Panc1 (cell line): ENCODE results near the gene TEX264. TPM values are rescaled to one million over a fixed set of nuclear protein-coding genes. Genes with fewer than 3 reads are reported as not detected.

Experiments
- ATAC-seq: fragments of 200-7000 bp; cut with Tn5 transposase; 2 replicates; pipeline ENCODE4 v1.9.1; 2020; ENCODE audit warnings: mild to moderate bottlenecking, moderate library complexity
- BruUV-seq: library from RNA; stranded (reverse); fragments of 400-500 nt; replicated peaks from 2 replicates; lab custom pipeline; 2021; lab: Mats Ljungman, UMichigan
- CTCF ChIA-PET: fragments of 300-600 bp; sonication (Branson Sonifier 250); formaldehyde crosslinking; loops from one replicate; lab custom pipeline; 2022; ENCODE audit warnings: antibody characterized with exemption; lab: Charles Lee
- POLR2A ChIA-PET: fragments of 300-600 bp; sonication (Branson Sonifier 250); formaldehyde crosslinking; loops from one replicate; lab custom pipeline; 2022; ENCODE audit warnings: antibody characterized with exemption; lab: Charles Lee
- DNase-seq: peaks from one replicate; pipeline ENCODE4 v3.0.0-alpha.2; 2010; ENCODE audit warnings: low read depth, low spot score
- H3K27ac ChIP-seq: 2 replicates; pipeline ENCODE4 v1.5.1; 2011; ENCODE audit warnings: mild to moderate bottlenecking, low read length, inconsistent platforms
- H3K27me3 ChIP-seq: fragments of 200-500 bp; sonication (Bioruptor generic); 2 replicates; pipeline ENCODE4 v1.6.0; 2014; ENCODE audit warnings: low read length, inconsistent platforms; ENCODE audit not compliant: control insufficient read depth, insufficient read depth
- H3K36me3 ChIP-seq: fragments of 200-500 bp; sonication (Bioruptor generic); 2 replicates; pipeline ENCODE4 v1.5.1; 2014; ENCODE audit warnings: inconsistent platforms, mild to moderate bottlenecking, low read length, moderate library complexity; ENCODE audit not compliant: control insufficient read depth, insufficient read depth
- H3K4me1 ChIP-seq: 2 replicates; pipeline ENCODE4 v1.5.1; 2011; ENCODE audit warnings: inconsistent platforms, mild to moderate bottlenecking, low read length, moderate library complexity; ENCODE audit not compliant: control insufficient read depth, insufficient read depth
- H3K4me3 ChIP-seq, 2 experiments: 2 replicates each; pipeline ENCODE4 v1.5.1; 2011 to 2012; ENCODE audit warnings: low read depth in 2 of 2, low read length in 2 of 2, mild to moderate bottlenecking in 2 of 2, inconsistent platforms in 1 of 2, moderate library complexity in 1 of 2
- H3K9me3 ChIP-seq: fragments of 200-500 bp; sonication (Bioruptor generic); 2 replicates; pipeline ENCODE4 v1.5.1; 2014; ENCODE audit warnings: low read depth, mild to moderate bottlenecking, inconsistent platforms, low read length, moderate library complexity; ENCODE audit not compliant: control insufficient read depth, insufficient read depth
- POLR2AphosphoS5 ChIP-seq: IDR thresholded peaks from 2 replicates; pipeline ENCODE4 v1.6.1; 2012; ENCODE audit warnings: mild to moderate bottlenecking, low read depth, low read length, moderate library complexity
- SIN3A ChIP-seq: IDR thresholded peaks from 2 replicates; pipeline ENCODE4 v1.6.1; 2012; ENCODE audit warnings: low read depth, mild to moderate bottlenecking, low read length, moderate library complexity, borderline replicate concordance; ENCODE audit not compliant: insufficient read depth
- TCF7L2 ChIP-seq: IDR thresholded peaks from 2 replicates; pipeline ENCODE4 v1.6.1; 2011; ENCODE audit warnings: mild to moderate bottlenecking, low read depth, low read length, inconsistent platforms
- in situ Hi-C: cut with HindIII; loops from 2 replicates; pipeline ENCODE4 v1.10.0; 2016; ENCODE audit warnings: low sequenced_read_pairs, low pct_unique_long_range_greater_than_20kb
- intact Hi-C: fragments of 100-400 bp; cut with micrococcal nuclease; formaldehyde crosslinking; loops from one replicate; pipeline ENCODE4 v1.10.0; 2022; ENCODE audit not compliant: unreplicated experiment
- total RNA-seq: library from RNA; stranded (reverse); gene quantifications from one replicate; pipeline ENCODE4 v1.2.1, GENCODE V29; 2021; ENCODE audit not compliant: unreplicated experiment
- TF ChIP-seq, protein P1 (sequence below): fragments of 450-650 bp; IDR thresholded peaks from 2 replicates; pipeline ENCODE4 v1.5.1; 2017; ENCODE audit warnings: mild to moderate bottlenecking
- TF ChIP-seq, protein P2 (sequence below), 2 experiments: IDR thresholded peaks; 2 replicates each; pipeline ENCODE4 v1.6.1; 2011 to 2012; ENCODE audit warnings: low read depth in 2 of 2, control low read depth in 1 of 2, low read length in 1 of 2, mild to moderate bottlenecking in 1 of 2, moderate library complexity in 1 of 2; ENCODE audit not compliant: insufficient read depth in 1 of 2

TEX264 gene
- total RNA-seq, 1 experiment from 2014 or later = 45.8 TPM

GRCh38 chr3:51637144-51637940, 33.7 kb upstream of the TEX264 start:
- H3K36me3 ChIP-seq = peaks cover 2% of the 10 kb centered on the region; the same call in 1 of the 2 replicates
- CTCF ChIA-PET = no interaction called here
- H3K27ac ChIP-seq = no peak overlapping the region
- H3K4me3 ChIP-seq = no peak overlapping the region
- H3K4me1 ChIP-seq = no peaks in the 10 kb centered on the region
- DNase-seq = no peak
- BruUV-seq = no TSS peak
- POLR2A ChIA-PET = no interaction called here
- H3K27me3 ChIP-seq = no peaks in the 10 kb centered on the region
- 0 out of 2 replicates have a peak, but pooled peaks have one; percentile 48 for ATAC-seq
- no peaks in the 10 kb centered on the region for H3K9me3 ChIP-seq
- TF ChIP-seq SIN3A (no peak), TCF7L2 (no peak), POLR2AphosphoS5 (no peak)
- TF ChIP-seq, protein P1, sequence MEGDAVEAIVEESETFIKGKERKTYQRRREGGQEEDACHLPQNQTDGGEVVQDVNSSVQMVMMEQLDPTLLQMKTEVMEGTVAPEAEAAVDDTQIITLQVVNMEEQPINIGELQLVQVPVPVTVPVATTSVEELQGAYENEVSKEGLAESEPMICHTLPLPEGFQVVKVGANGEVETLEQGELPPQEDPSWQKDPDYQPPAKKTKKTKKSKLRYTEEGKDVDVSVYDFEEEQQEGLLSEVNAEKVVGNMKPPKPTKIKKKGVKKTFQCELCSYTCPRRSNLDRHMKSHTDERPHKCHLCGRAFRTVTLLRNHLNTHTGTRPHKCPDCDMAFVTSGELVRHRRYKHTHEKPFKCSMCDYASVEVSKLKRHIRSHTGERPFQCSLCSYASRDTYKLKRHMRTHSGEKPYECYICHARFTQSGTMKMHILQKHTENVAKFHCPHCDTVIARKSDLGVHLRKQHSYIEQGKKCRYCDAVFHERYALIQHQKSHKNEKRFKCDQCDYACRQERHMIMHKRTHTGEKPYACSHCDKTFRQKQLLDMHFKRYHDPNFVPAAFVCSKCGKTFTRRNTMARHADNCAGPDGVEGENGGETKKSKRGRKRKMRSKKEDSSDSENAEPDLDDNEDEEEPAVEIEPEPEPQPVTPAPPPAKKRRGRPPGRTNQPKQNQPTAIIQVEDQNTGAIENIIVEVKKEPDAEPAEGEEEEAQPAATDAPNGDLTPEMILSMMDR = no peak
- TF ChIP-seq, protein P2, sequence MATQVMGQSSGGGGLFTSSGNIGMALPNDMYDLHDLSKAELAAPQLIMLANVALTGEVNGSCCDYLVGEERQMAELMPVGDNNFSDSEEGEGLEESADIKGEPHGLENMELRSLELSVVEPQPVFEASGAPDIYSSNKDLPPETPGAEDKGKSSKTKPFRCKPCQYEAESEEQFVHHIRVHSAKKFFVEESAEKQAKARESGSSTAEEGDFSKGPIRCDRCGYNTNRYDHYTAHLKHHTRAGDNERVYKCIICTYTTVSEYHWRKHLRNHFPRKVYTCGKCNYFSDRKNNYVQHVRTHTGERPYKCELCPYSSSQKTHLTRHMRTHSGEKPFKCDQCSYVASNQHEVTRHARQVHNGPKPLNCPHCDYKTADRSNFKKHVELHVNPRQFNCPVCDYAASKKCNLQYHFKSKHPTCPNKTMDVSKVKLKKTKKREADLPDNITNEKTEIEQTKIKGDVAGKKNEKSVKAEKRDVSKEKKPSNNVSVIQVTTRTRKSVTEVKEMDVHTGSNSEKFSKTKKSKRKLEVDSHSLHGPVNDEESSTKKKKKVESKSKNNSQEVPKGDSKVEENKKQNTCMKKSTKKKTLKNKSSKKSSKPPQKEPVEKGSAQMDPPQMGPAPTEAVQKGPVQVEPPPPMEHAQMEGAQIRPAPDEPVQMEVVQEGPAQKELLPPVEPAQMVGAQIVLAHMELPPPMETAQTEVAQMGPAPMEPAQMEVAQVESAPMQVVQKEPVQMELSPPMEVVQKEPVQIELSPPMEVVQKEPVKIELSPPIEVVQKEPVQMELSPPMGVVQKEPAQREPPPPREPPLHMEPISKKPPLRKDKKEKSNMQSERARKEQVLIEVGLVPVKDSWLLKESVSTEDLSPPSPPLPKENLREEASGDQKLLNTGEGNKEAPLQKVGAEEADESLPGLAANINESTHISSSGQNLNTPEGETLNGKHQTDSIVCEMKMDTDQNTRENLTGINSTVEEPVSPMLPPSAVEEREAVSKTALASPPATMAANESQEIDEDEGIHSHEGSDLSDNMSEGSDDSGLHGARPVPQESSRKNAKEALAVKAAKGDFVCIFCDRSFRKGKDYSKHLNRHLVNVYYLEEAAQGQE (IDR thresholded peaks at IDR 0.05; ENCODE audit: insufficient read depth in 1 of 2, low read depth in 2 of 2, low read length in 1 of 2) = no peak
- intact Hi-C loops = loop anchor here (5.0 kb wide), 1 partner anchor 135 kb away; the partner anchor contains the start of gene DCAF1
- in situ Hi-C loops = no loop called here

DNA sequence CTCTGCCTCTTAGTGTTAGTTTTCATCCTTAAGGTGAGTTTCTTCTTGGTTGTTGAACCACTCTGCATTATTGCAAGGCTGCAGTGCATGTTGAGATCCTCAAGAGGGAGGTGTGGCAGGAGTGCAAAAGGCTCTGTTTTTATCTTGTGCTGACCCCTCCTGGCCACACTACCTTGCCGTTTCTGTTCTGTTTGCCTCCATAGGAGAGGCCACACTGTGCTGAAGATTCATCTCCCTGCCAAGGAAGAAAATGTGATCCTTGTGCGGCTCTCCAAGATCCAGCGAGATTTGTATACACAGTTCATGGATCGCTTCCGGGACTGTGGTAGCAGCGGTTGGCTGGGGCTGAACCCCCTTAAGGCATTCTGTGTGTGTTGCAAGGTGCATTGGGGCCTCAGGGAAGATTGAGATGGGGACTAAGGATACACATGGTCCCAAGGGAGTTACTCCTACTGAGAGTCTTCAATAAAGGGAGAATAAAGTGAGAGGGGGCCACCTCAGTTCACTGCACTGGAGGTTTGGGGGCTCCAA, 33.0 kb upstream of the TEX264 start:
- no peak overlapping the region for H3K4me3 ChIP-seq
- H3K9me3 ChIP-seq = no peaks in the 10 kb centered on the region
- ChIA-PET CTCF (no interaction called here), POLR2A (no interaction called here)
- TF ChIP-seq, protein P1 = peak; percentile 79
- no peak for TF ChIP-seq SIN3A
- DNase-seq (peak; percentile 36), ATAC-seq (peak; percentile 88)
- H3K36me3 ChIP-seq = peaks cover 2% of the 10 kb centered on the region; the same call in 1 of the 2 replicates
- BruUV-seq = no TSS peak
- intact Hi-C loops = loop anchor here (5.0 kb wide), 1 partner anchor 136 kb away; the partner anchor contains the start of gene DCAF1
- no peaks in the 10 kb centered on the region for H3K4me1 ChIP-seq
- no peaks in the 10 kb centered on the region for H3K27me3 ChIP-seq
- no peak overlapping the region for H3K27ac ChIP-seq
- in situ Hi-C loops = no loop called here
